HG02588 (cell line): ENCODE results near the gene NALCN.

ENCODE experiments used
- ATAC-seq: cut with Tn5 transposase; IDR thresholded peaks from one replicate; pipeline ENCODE4 v1.9.1; 2021; ENCODE audit warnings: mild to moderate bottlenecking, moderate library complexity; ENCODE audit not compliant: unreplicated experiment

The NALCN gene

GRCh38 chr13:101416181-101417042, at the start of gene NALCN:
Gene NALCN, minus strand, starts transcription at chr13:101416508. Its CDS starts 17,382 bp downstream, at chr13:101399126.
- ATAC-seq, result no peak

GRCh38 chr13:101465877-101466276, 49.6 kb upstream of the NALCN start:
- ATAC-seq, result no peak

- ATAC-seq, result no peak
Measured at GRCh38 chr13:101457176-101457575, 40.9 kb upstream of the NALCN start.

GRCh38 chr13:101455863-101456262, 39.6 kb upstream of the NALCN start:
- no peak for ATAC-seq

- no peak for ATAC-seq
Measured at GRCh38 chr13:101454767-101455166, 38.5 kb upstream of the NALCN start.

GRCh38 chr13:101453784-101454201, 37.5 kb upstream of the NALCN start:
- peak; percentile 40 for ATAC-seq

GRCh38 chr13:101452519-101453485, 36.5 kb upstream of the NALCN start, which contains the start of gene ITGBL1:
Gene ITGBL1, plus strand, starts transcription at chr13:101452675. Its CDS starts 159 bp downstream, at chr13:101452834.
- peak; percentile 72 for ATAC-seq

- no peak for ATAC-seq
Measured at GRCh38 chr13:101451641-101452040, 35.3 kb upstream of the NALCN start.

- no peak for ATAC-seq
Measured at GRCh38 chr13:101450749-101451130, 34.4 kb upstream of the NALCN start.

GRCh38 chr13:101449790-101450748, 33.8 kb upstream of the NALCN start:
- no peak for ATAC-seq

- ATAC-seq, result no peak
Measured at GRCh38 chr13:101447852-101448251, 31.5 kb upstream of the NALCN start.

- no peak for ATAC-seq
Measured at GRCh38 chr13:101434486-101434885, 18.2 kb upstream of the NALCN start.

GRCh38 chr13:101433895-101434294, 17.6 kb upstream of the NALCN start:
- ATAC-seq, result no peak

- no peak for ATAC-seq
Measured at GRCh38 chr13:101429733-101430132, 13.4 kb upstream of the NALCN start.

- ATAC-seq, result no peak
Measured at GRCh38 chr13:101425623-101426022, 9.3 kb upstream of the NALCN start.

- ATAC-seq, result no peak
Measured at GRCh38 chr13:101425156-101425471, 8.8 kb upstream of the NALCN start.

GRCh38 chr13:101424381-101425155, 8.3 kb upstream of the NALCN start:
- no peak for ATAC-seq

GRCh38 chr13:101423872-101424271, 7.6 kb upstream of the NALCN start:
- no peak for ATAC-seq

- ATAC-seq, result no peak
Measured at GRCh38 chr13:101417501-101417900, 1.2 kb upstream of the NALCN start.

- no peak for ATAC-seq
Measured at GRCh38 chr13:101417043-101417406, 717 bp upstream of the NALCN start.
